Panc1 (cell line): ENCODE results near the gene HIGD1A.

Experiments
- CTCF ChIP-seq: fragments of 450-650 bp; IDR thresholded peaks from 2 replicates; pipeline ENCODE4 v1.5.1; 2017; ENCODE audit warnings: mild to moderate bottlenecking
- POLR2AphosphoS5 ChIP-seq: IDR thresholded peaks from 2 replicates; pipeline ENCODE4 v1.6.1; 2012; ENCODE audit warnings: mild to moderate bottlenecking, low read depth, low read length, moderate library complexity
- TF ChIP-seq, protein P1 (sequence below), 2 experiments: IDR thresholded peaks; 2 replicates each; pipeline ENCODE4 v1.6.1; 2011 to 2012; ENCODE audit warnings: low read depth in 2 of 2, control low read depth in 1 of 2, low read length in 1 of 2, mild to moderate bottlenecking in 1 of 2, moderate library complexity in 1 of 2; ENCODE audit not compliant: insufficient read depth in 1 of 2

DNA sequence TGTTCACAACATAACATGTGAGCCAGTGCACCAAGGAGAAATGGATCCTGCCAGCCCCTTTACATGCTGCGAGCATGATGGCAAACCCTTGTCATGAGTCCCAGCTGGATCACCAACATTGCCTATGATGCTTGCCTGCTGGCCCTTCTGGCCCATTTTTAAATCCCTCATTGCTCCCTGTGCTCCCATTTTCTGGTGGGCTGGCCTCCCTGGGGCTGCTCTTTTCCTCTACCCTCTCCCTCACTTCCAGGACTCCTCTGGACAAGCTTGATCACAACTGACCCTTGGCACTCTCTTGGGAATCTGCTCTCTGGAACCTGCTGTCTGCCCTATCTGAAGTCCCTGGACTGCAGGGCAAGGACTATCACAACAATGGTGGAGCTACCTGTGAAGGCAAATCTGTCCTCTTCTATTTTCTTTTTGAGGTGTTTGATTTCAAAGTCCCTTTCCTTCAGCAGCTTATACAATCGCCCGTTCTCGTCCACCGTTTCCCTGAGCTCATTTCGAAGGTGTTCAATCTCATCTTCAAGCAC lies 47.5 kb downstream of the HIGD1A start:
- TF ChIP-seq, protein P1, sequence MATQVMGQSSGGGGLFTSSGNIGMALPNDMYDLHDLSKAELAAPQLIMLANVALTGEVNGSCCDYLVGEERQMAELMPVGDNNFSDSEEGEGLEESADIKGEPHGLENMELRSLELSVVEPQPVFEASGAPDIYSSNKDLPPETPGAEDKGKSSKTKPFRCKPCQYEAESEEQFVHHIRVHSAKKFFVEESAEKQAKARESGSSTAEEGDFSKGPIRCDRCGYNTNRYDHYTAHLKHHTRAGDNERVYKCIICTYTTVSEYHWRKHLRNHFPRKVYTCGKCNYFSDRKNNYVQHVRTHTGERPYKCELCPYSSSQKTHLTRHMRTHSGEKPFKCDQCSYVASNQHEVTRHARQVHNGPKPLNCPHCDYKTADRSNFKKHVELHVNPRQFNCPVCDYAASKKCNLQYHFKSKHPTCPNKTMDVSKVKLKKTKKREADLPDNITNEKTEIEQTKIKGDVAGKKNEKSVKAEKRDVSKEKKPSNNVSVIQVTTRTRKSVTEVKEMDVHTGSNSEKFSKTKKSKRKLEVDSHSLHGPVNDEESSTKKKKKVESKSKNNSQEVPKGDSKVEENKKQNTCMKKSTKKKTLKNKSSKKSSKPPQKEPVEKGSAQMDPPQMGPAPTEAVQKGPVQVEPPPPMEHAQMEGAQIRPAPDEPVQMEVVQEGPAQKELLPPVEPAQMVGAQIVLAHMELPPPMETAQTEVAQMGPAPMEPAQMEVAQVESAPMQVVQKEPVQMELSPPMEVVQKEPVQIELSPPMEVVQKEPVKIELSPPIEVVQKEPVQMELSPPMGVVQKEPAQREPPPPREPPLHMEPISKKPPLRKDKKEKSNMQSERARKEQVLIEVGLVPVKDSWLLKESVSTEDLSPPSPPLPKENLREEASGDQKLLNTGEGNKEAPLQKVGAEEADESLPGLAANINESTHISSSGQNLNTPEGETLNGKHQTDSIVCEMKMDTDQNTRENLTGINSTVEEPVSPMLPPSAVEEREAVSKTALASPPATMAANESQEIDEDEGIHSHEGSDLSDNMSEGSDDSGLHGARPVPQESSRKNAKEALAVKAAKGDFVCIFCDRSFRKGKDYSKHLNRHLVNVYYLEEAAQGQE (IDR thresholded peaks at IDR 0.05; ENCODE audit: insufficient read depth in 1 of 2, low read depth in 2 of 2, low read length in 1 of 2): no peak
- TF ChIP-seq CTCF (no peak), POLR2AphosphoS5 (no peak)
